GM23338 (cell line): Measurements from ENCODE around the gene RAC2. TPM values are rescaled to one million over a fixed set of nuclear protein-coding genes. Genes with fewer than 3 reads are reported as not detected.

Experiments
- ATAC-seq: fragments of 200-7000 bp; cut with Tn5 transposase; 3 replicates; pipeline ENCODE4 v1.9.1; 2020
- DNase-seq: peaks from one replicate; pipeline ENCODE4 v3.0.0-alpha.2; 2015; ENCODE audit warnings: low spot score
- H2AFZ ChIP-seq: fragments of 200-600 bp; sonication (generic); 2 replicates; pipeline ENCODE4 v1.8.0; 2016; ENCODE audit warnings: antibody characterized with exemption, mild to moderate bottlenecking, moderate library complexity
- H3F3A ChIP-seq: fragments of 200-600 bp; sonication (generic); replicated peaks from 2 replicates; pipeline ENCODE4 v1.8.0; 2017; ENCODE audit warnings: antibody characterized with exemption, mixed run types, low read depth
- H3K27ac ChIP-seq: fragments of 200-600 bp; sonication (generic); 2 replicates; pipeline ENCODE4 v1.6.1; 2016; ENCODE audit warnings: low read depth
- H3K27me3 ChIP-seq: fragments of 200-600 bp; sonication (generic); 2 replicates; pipeline ENCODE4 v1.8.0; 2016; ENCODE audit warnings: mild to moderate bottlenecking, mixed run types, moderate library complexity; ENCODE audit not compliant: insufficient read depth
- H3K36me3 ChIP-seq: fragments of 200-600 bp; sonication (generic); 2 replicates; pipeline ENCODE4 v1.8.0; 2016; ENCODE audit warnings: mild to moderate bottlenecking; ENCODE audit not compliant: insufficient read depth
- H3K4me1 ChIP-seq: fragments of 200-600 bp; sonication (generic); 2 replicates; pipeline ENCODE4 v1.8.0; 2016; ENCODE audit warnings: mild to moderate bottlenecking, moderate library complexity; ENCODE audit not compliant: insufficient read depth
- H3K4me2 ChIP-seq: fragments of 200-600 bp; sonication (generic); 2 replicates; pipeline ENCODE4 v1.7.1; 2017; ENCODE audit warnings: mixed run types
- H3K4me3 ChIP-seq: fragments of 200-600 bp; sonication (generic); 2 replicates; pipeline ENCODE4 v1.6.1; 2016; ENCODE audit warnings: mixed run types
- H3K79me2 ChIP-seq: fragments of 200-600 bp; sonication (generic); replicated peaks from 2 replicates; pipeline ENCODE4 v1.8.0; 2017; ENCODE audit warnings: mild to moderate bottlenecking; ENCODE audit not compliant: insufficient read depth
- H3K9me2 ChIP-seq: fragments of 200-600 bp; sonication (generic); 2 replicates; pipeline ENCODE4 v1.8.0; 2017; ENCODE audit not compliant: insufficient read depth
- H4K20me1 ChIP-seq: fragments of 200-600 bp; sonication (generic); replicated peaks from 2 replicates; pipeline ENCODE4 v1.8.0; 2017; ENCODE audit warnings: mild to moderate bottlenecking; ENCODE audit not compliant: insufficient read depth
- H3K27ac Mint-ChIP-seq: 2 replicates; pipeline ENCODE4 v1.8.0; 2020; ENCODE audit warnings: inconsistent platforms, mild to moderate bottlenecking, moderate library complexity, mixed read lengths
- H3K27me3 Mint-ChIP-seq: 3 replicates; pipeline ENCODE4 v1.8.0; 2022; ENCODE audit warnings: low read depth, mild to moderate bottlenecking, moderate library complexity, mixed read lengths, inconsistent platforms; ENCODE audit not compliant: insufficient read depth, poor library complexity
- H3K36me3 Mint-ChIP-seq: 3 replicates; pipeline ENCODE4 v1.8.0; 2021; ENCODE audit warnings: low read depth, mild to moderate bottlenecking, inconsistent platforms, moderate library complexity, mixed read lengths
- H3K4me1 Mint-ChIP-seq: 3 replicates; pipeline ENCODE4 v1.8.0; 2020; ENCODE audit warnings: mild to moderate bottlenecking, inconsistent platforms, mixed read lengths
- H3K4me3 Mint-ChIP-seq: 3 replicates; pipeline ENCODE4 v1.8.0; 2021; ENCODE audit warnings: moderate library complexity, mild to moderate bottlenecking, inconsistent platforms, mixed read lengths
- H3K9me3 Mint-ChIP-seq: 3 replicates; pipeline ENCODE4 v1.8.0; 2020; ENCODE audit warnings: moderate library complexity, mild to moderate bottlenecking, inconsistent platforms, mixed read lengths
- EZH2 ChIP-seq: fragments of 200-600 bp; sonication (generic); IDR thresholded peaks from one replicate; pipeline ENCODE4 v1.8.0; 2017; ENCODE audit warnings: antibody characterized with exemption, mild to moderate bottlenecking, low read depth; ENCODE audit not compliant: unreplicated experiment
- EZH2phosphoT487 ChIP-seq: fragments of 200-600 bp; sonication (generic); IDR thresholded peaks from one replicate; pipeline ENCODE4 v1.8.1; 2018; ENCODE audit warnings: antibody characterized with exemption; ENCODE audit not compliant: unreplicated experiment
- NANOG ChIP-seq: IDR thresholded peaks from 2 replicates; pipeline ENCODE4 v1.6.1; 2016; ENCODE audit warnings: antibody characterized with exemption, borderline replicate concordance
- STAT1 ChIP-seq: IDR thresholded peaks from one replicate; pipeline ENCODE4 v1.6.1; 2016; ENCODE audit warnings: antibody characterized with exemption; ENCODE audit not compliant: unreplicated experiment
- ZNF114 ChIP-seq: fragments of 250-450 bp; sonication (Bioruptor Pico); IDR thresholded peaks from 2 replicates; pipeline ENCODE4 v1.5.0; 2020; ENCODE audit warnings: mild to moderate bottlenecking, moderate library complexity
- ZNF331 ChIP-seq: fragments of 250-450 bp; sonication (Bioruptor Pico); IDR thresholded peaks from 2 replicates; pipeline ENCODE4 v1.5.0; 2020; ENCODE audit warnings: low read depth, mild to moderate bottlenecking, moderate library complexity
- polyA plus RNA-seq: library from polyadenylated mRNA; unstranded; fragments of >200 nt; fragmentation: Nextera tagmentation; extraction: Ambion mirVana; gene quantifications from 2 replicates; pipeline ENCODE4 v1.2.1, GENCODE V29; 2016
- total RNA-seq: library from RNA; depleted of rRNA; stranded (reverse); fragments of >200 nt; shearing (Covaris generic); gene quantifications from 2 replicates; pipeline ENCODE4 v1.2.3, GENCODE V29; 2014
- TF ChIP-seq, protein P1 (sequence below): IDR thresholded peaks from 2 replicates; pipeline ENCODE4 v1.6.1; 2016; ENCODE audit warnings: antibody characterized with exemption
- TF ChIP-seq, protein P2 (sequence below), 2 experiments: fragments of 200-600 bp in 1 of 2; sonication (generic) in 1 of 2; conservative IDR thresholded peaks; 2 replicates each; pipeline versions ENCODE4 v1.5.1 to v1.6.1; 2016 to 2017; ENCODE audit warnings: antibody characterized with exemption in 2 of 2, low read depth in 2 of 2, mild to moderate bottlenecking in 2 of 2, moderate library complexity in 1 of 2
- TF ChIP-seq, protein P3 (sequence below): fragments of 250-450 bp; sonication (Bioruptor Pico); IDR thresholded peaks from 2 replicates; pipeline ENCODE4 v1.5.0; 2020; ENCODE audit warnings: mild to moderate bottlenecking, moderate library complexity
- TF ChIP-seq, protein P4 (sequence below): IDR thresholded peaks from one replicate; pipeline ENCODE4 v1.6.1; 2018; ENCODE audit warnings: antibody characterized with exemption; ENCODE audit not compliant: unreplicated experiment

The RAC2 gene
- total and polyA plus RNA-seq, 2 experiments from 2014 or later: 2.4 to 2.7 TPM

DNA sequence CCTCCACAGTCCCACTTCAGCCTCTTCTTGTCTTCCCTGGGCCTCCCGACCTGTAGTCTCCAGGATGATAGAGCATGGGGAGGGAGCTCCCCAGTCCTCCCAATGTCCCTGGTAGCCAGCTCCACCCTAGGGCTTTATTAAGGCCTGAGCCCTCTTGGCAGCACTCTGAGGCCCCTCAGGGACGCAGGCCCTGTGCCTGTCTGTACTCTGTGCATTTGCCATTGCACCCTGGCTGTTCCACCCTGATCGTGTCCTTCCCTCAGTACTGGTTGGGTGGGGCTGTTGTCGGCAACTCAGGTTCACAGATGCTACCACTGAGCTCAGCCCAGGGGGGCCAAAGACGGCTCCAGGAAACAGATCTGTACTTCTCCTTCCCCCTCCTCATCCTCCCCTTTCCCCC lies 39.0 kb downstream of the RAC2 start:
- Histone ChIP-seq H3K27me3 (no peaks in the 10 kb centered on the region), H3K4me2 (no peak overlapping the region), H3K9me2 (no peaks in the 10 kb centered on the region), H3F3A (no peaks in the 10 kb centered on the region), H3K36me3 (no peaks in the 10 kb centered on the region), H3K4me1 (no peaks in the 10 kb centered on the region), H2AFZ (no peak overlapping the region), H3K4me3 (no peak overlapping the region), H3K79me2 (no peaks in the 10 kb centered on the region), H4K20me1 (no peaks in the 10 kb centered on the region), H3K27ac (no peak overlapping the region)
- Mint-ChIP-seq H3K27me3 (peaks cover 7% of the 10 kb centered on the region), H3K9me3 (no peaks in the 10 kb centered on the region), H3K36me3 (no peaks in the 10 kb centered on the region), H3K4me1 (no peaks in the 10 kb centered on the region), H3K4me3 (no peak overlapping the region), H3K27ac (no peak overlapping the region)
- ATAC-seq: no peak
- TF ChIP-seq, protein P1, sequence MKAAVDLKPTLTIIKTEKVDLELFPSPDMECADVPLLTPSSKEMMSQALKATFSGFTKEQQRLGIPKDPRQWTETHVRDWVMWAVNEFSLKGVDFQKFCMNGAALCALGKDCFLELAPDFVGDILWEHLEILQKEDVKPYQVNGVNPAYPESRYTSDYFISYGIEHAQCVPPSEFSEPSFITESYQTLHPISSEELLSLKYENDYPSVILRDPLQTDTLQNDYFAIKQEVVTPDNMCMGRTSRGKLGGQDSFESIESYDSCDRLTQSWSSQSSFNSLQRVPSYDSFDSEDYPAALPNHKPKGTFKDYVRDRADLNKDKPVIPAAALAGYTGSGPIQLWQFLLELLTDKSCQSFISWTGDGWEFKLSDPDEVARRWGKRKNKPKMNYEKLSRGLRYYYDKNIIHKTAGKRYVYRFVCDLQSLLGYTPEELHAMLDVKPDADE: no peak
- TF ChIP-seq, protein P2, sequence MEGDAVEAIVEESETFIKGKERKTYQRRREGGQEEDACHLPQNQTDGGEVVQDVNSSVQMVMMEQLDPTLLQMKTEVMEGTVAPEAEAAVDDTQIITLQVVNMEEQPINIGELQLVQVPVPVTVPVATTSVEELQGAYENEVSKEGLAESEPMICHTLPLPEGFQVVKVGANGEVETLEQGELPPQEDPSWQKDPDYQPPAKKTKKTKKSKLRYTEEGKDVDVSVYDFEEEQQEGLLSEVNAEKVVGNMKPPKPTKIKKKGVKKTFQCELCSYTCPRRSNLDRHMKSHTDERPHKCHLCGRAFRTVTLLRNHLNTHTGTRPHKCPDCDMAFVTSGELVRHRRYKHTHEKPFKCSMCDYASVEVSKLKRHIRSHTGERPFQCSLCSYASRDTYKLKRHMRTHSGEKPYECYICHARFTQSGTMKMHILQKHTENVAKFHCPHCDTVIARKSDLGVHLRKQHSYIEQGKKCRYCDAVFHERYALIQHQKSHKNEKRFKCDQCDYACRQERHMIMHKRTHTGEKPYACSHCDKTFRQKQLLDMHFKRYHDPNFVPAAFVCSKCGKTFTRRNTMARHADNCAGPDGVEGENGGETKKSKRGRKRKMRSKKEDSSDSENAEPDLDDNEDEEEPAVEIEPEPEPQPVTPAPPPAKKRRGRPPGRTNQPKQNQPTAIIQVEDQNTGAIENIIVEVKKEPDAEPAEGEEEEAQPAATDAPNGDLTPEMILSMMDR (conservative IDR thresholded peaks at IDR 0.05; ENCODE audit: low read depth in 2 of 2): no peak
- TF ChIP-seq ZNF331 (CRISPR knock-in tag): no peak
- TF ChIP-seq ZNF114 (CRISPR knock-in tag): no peak
- TF ChIP-seq, protein P3, sequence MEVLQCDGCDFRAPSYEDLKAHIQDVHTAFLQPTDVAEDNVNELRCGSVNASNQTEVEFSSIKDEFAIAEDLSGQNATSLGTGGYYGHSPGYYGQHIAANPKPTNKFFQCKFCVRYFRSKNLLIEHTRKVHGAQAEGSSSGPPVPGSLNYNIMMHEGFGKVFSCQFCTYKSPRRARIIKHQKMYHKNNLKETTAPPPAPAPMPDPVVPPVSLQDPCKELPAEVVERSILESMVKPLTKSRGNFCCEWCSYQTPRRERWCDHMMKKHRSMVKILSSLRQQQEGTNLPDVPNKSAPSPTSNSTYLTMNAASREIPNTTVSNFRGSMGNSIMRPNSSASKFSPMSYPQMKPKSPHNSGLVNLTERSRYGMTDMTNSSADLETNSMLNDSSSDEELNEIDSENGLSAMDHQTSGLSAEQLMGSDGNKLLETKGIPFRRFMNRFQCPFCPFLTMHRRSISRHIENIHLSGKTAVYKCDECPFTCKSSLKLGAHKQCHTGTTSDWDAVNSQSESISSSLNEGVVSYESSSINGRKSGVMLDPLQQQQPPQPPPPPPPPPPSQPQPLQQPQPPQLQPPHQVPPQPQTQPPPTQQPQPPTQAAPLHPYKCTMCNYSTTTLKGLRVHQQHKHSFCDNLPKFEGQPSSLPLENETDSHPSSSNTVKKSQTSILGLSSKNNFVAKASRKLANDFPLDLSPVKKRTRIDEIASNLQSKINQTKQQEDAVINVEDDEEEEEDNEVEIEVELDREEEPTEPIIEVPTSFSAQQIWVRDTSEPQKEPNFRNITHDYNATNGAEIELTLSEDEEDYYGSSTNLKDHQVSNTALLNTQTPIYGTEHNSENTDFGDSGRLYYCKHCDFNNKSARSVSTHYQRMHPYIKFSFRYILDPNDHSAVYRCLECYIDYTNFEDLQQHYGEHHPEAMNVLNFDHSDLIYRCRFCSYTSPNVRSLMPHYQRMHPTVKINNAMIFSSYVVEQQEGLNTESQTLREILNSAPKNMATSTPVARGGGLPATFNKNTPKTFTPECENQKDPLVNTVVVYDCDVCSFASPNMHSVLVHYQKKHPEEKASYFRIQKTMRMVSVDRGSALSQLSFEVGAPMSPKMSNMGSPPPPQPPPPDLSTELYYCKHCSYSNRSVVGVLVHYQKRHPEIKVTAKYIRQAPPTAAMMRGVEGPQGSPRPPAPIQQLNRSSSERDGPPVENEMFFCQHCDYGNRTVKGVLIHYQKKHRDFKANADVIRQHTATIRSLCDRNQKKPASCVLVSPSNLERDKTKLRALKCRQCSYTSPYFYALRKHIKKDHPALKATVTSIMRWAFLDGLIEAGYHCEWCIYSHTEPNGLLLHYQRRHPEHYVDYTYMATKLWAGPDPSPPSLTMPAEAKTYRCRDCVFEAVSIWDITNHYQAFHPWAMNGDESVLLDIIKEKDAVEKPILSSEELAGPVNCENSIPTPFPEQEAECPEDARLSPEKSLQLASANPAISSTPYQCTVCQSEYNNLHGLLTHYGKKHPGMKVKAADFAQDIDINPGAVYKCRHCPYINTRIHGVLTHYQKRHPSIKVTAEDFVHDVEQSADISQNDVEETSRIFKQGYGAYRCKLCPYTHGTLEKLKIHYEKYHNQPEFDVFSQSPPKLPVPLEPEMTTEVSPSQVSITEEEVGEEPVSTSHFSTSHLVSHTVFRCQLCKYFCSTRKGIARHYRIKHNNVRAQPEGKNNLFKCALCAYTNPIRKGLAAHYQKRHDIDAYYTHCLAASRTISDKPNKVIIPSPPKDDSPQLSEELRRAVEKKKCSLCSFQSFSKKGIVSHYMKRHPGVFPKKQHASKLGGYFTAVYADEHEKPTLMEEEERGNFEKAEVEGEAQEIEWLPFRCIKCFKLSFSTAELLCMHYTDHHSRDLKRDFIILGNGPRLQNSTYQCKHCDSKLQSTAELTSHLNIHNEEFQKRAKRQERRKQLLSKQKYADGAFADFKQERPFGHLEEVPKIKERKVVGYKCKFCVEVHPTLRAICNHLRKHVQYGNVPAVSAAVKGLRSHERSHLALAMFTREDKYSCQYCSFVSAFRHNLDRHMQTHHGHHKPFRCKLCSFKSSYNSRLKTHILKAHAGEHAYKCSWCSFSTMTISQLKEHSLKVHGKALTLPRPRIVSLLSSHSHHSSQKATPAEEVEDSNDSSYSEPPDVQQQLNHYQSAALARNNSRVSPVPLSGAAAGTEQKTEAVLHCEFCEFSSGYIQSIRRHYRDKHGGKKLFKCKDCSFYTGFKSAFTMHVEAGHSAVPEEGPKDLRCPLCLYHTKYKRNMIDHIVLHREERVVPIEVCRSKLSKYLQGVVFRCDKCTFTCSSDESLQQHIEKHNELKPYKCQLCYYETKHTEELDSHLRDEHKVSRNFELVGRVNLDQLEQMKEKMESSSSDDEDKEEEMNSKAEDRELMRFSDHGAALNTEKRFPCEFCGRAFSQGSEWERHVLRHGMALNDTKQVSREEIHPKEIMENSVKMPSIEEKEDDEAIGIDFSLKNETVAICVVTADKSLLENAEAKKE: no peak
- TF ChIP-seq EZH2phosphoT487: no peak
- TF ChIP-seq, protein P4, sequence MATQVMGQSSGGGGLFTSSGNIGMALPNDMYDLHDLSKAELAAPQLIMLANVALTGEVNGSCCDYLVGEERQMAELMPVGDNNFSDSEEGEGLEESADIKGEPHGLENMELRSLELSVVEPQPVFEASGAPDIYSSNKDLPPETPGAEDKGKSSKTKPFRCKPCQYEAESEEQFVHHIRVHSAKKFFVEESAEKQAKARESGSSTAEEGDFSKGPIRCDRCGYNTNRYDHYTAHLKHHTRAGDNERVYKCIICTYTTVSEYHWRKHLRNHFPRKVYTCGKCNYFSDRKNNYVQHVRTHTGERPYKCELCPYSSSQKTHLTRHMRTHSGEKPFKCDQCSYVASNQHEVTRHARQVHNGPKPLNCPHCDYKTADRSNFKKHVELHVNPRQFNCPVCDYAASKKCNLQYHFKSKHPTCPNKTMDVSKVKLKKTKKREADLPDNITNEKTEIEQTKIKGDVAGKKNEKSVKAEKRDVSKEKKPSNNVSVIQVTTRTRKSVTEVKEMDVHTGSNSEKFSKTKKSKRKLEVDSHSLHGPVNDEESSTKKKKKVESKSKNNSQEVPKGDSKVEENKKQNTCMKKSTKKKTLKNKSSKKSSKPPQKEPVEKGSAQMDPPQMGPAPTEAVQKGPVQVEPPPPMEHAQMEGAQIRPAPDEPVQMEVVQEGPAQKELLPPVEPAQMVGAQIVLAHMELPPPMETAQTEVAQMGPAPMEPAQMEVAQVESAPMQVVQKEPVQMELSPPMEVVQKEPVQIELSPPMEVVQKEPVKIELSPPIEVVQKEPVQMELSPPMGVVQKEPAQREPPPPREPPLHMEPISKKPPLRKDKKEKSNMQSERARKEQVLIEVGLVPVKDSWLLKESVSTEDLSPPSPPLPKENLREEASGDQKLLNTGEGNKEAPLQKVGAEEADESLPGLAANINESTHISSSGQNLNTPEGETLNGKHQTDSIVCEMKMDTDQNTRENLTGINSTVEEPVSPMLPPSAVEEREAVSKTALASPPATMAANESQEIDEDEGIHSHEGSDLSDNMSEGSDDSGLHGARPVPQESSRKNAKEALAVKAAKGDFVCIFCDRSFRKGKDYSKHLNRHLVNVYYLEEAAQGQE: no peak
- no peak for TF ChIP-seq NANOG
- TF ChIP-seq STAT1: no peak
- TF ChIP-seq EZH2: no peak
- no peak for DNase-seq
